GM19240 (cell line): ENCODE data around the gene AGPAT2.

Source experiments
- DNase-seq: peaks from one replicate; pipeline ENCODE4 v3.0.0; 2011; ENCODE audit warnings: low spot score; ENCODE audit not compliant: insufficient read length

Gene AGPAT2

GRCh38 chr9:136662656-136663581 lies 24.3 kb downstream of the AGPAT2 start, which contains the start of gene EGFL7:
Gene EGFL7 (plus strand): TSS chr9:136662916. CDS start chr9:136668283, 5,367 bp downstream.
- no peak for DNase-seq

GRCh38 chr9:136662326-136662655 lies 25.0 kb downstream of the AGPAT2 start:
- DNase-seq, result no peak

GRCh38 chr9:136661641-136662325 lies 25.5 kb downstream of the AGPAT2 start:
- DNase-seq, result no peak

GRCh38 chr9:136660971-136661550 lies 26.2 kb downstream of the AGPAT2 start:
- no peak for DNase-seq

- no peak for DNase-seq
Measured at GRCh38 chr9:136659861-136660784, 27.1 kb downstream of the AGPAT2 start.

- no peak for DNase-seq
Measured at GRCh38 chr9:136658849-136659535, 28.3 kb downstream of the AGPAT2 start.

DNA sequence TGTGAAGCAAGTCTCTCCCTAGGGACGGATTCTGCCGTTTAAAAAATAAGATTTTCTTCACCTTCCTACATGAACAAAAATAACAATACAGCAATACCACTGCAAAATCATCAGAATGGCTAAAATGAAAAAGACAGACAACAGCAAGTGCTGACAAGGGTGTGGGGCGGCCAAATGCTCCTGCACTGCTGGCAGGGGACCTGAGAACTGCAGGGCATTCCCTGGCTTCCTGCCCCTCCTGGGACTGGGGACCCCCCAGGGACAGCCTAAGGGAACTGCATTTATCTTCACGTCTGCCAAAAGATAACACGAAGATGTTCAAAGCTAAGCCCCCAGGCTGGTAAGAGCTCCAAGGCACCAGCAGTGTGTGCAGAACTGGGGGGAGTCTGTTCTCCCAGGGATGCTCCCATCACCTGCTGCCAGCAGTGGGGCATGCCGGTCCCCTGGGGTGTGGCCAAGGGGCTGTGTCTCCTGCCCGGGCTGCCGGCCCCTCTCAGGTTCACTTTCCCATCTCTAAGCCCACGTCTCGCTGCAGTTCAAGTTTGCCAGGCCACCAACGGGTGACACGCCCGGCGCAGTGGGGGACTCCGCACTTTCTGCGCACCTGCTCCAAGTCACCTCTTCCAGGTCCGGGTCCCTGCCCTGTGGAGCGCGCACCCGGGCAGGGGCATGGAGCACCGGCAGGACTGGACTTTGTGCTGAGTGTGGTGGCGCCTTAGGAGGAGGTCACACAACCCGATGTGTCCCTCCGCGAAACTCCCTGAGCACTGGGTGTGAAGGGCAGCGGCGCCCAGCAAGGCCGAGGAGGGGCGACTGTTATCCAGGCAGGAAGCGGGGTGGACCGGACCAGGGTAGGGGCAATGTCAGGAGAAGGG lies 29.0 kb downstream of the AGPAT2 start:
- DNase-seq, result no peak

DNA sequence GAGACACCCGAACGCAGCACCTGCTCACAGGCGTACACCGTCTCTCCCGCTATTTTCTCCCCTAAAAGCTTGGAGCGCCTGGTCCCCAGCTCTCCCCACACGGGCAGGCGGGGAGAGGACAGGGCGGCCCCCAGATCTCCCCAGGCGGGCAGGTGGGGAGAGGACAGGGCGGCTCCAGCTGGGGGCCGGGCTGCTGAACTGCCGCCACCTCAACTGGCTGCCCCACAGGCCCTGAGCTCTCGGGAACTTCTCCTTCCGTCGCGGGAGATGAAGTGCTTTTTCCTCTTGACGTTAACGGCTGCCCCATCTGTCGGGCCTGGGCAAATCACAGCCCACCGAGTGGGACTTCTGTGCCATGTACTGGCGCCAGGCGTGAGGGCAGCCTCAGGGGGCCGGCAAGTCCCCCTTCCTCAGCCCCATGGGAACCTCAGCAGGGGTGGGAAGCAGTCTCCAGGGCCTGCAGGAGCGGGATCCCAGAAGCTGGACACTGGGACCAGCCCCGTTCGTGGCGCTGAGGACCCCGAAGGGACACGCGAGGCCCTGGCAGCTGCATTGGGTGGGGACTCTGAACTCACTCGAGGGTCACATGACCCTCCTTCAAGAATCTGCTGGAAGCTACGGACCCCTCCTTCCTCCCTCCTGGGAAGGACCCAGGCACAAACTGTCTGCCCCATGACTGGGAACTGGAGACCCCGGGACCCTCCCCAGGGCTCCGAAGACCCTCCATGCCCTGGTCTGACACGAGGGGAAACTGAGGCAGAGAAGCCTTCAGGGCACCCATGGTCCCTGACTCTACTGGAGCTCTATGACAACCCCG lies 30.3 kb downstream of the AGPAT2 start:
- DNase-seq, result no peak

DNA sequence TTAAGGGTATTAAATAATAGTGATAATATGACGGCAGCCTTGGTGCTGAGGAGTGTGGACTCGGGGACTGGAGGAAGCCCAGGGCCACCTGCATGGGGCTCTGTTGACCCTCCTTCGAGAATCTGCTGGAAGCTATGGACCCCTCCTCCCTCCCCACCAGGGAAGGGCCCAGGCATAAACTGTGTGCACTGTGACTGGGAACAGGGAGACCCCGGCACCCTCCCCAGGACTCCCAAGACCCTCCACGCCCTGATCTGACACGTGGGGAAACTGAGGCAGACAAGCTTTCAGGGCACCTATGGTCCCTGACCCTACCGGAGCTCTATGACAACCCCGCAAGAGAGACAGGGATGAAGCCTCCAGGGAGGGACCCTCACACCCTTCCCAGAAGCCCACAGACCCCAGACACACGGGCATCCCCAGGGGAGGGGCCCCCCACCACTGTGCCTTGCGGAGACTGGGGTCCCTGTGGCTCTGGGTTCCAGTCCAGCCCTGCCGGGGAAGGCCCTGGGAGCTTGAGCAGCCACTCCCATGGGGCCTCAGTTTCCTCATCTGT lies 31.0 kb downstream of the AGPAT2 start:
- no peak for DNase-seq

DNA sequence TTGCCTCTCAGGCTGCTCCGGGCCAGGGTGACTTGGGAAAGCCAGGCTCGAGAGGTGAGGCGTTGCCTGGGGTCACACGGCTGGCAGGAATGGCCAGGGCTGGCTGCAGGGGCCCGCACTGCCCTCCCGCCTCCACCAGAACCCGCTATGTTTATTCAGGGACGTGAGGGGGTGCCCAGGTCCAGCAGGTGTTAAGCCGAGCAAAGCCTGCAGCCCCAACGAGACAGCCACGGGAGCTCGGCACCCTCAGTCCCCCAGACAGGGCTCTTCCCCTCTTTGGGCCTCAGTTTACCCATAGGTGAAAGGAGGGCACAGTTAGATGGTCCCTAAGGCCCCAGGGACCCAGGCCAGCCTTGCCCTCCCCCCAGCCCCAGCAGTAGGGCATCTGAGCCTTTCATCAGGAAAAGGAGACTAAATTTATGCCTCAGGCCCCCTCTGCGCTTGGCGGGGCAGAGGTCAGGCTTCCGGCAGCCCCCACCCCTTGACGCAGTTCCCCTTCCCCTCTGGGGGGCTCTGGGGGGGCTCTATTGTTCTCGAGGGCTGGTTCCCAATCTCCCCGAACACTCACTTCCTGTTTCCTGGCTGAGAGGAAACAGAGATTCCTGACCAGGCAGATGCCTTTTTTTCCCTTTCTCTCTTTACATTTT lies 31.6 kb downstream of the AGPAT2 start:
- no peak for DNase-seq

GRCh38 chr9:136654820-136655535 lies 32.3 kb downstream of the AGPAT2 start:
- DNase-seq, result no peak

DNA sequence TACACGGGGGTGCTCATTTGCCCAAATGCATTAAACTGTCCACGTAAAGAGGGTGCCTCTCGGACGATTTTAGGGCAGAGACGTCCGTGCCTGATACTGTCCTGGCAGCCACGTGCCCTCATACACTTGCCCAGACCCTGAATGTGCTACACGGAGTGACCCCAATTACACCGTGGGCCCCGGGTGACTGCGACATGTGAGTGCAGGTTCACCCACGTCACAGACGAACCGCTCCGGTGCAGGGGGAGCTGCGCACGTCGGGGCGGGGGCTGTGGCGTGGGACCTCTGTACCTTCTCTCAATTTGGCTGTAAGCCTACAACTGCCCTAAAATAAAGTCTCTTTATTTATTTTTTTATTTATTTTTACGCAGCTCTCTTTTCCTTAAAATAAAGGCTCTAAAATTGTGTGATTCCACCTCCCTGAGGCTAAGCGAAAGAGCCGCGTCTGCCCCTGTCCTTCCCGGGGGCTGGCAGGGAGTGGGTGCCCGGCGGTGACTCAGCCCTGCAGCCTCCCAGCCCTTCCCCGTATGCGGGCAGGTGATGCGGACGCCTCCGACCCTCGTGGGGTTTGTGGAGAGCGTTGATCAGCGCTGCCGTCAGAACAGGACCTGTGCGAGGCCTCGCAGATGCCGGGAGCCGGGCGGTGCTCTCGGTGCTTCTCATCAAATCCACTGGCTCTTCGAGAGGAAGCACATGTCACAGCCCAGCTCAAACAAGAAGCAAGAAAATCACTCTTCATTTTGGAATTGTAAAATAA lies 33.8 kb downstream of the AGPAT2 start:
- no peak for DNase-seq

- DNase-seq, result no peak
Measured at GRCh38 chr9:136651860-136652259, 35.4 kb downstream of the AGPAT2 start.

- no peak for DNase-seq
Measured at GRCh38 chr9:136650648-136651047, 36.6 kb downstream of the AGPAT2 start.

GRCh38 chr9:136650021-136650420 lies 37.2 kb downstream of the AGPAT2 start:
- no peak for DNase-seq

DNA sequence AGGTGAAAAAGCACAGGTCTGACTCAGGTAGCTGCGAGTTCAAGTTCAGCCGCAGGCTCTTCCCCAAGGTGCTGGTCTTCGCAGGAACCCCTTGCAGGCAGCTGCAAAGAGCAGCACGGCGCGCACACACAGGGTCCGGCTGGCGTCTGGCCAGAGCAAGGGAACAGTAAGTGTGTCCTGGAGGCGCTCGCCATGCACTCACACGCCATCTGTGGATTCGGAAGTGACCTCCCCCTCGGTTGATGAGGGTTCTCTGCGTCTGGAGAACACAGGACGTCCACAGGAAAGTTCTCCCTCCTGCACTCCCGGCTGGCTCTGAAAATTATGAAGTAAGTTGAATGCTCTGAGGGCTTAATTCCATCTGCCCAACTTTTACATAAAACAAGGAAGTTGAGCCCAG lies 38.5 kb downstream of the AGPAT2 start:
- DNase-seq, result no peak
